HepG2 (cell line): ENCODE measurements around the gene IGSF11. TPM values are rescaled to one million over a fixed set of nuclear protein-coding genes. Genes with fewer than 3 reads are reported as not detected.

Source experiments
- ATF7-NPFF ChIP-seq: sonication (generic); formaldehyde crosslinking; IDR thresholded peaks from 2 replicates; pipeline ENCODE4 v1.8.1; 2023; ENCODE audit warnings: mild to moderate bottlenecking, low read depth, missing genetic modification reagents, moderate library complexity
- MTF2 ChIP-seq: sonication (generic); formaldehyde crosslinking; IDR thresholded peaks from 2 replicates; pipeline ENCODE4 v1.5.0; 2020; ENCODE audit warnings: missing genetic modification reagents, borderline replicate concordance
- NAIF1 ChIP-seq: sonication (generic); formaldehyde crosslinking; IDR thresholded peaks from 2 replicates; pipeline ENCODE4 v1.5.0; 2020; ENCODE audit warnings: mild to moderate bottlenecking, missing genetic modification reagents, borderline replicate concordance
- RARA ChIP-seq: IDR thresholded peaks from 2 replicates; pipeline ENCODE4 v1.6.1; 2016; ENCODE audit warnings: missing genetic modification reagents, missing compliant biosample characterization
- SMARCC2 ChIP-seq: fragments of 450-650 bp; IDR thresholded peaks from 2 replicates; pipeline ENCODE4 v1.6.1; 2017; ENCODE audit warnings: antibody characterized with exemption, mild to moderate bottlenecking
- TOE1 ChIP-seq: sonication (generic); formaldehyde crosslinking; IDR thresholded peaks from 2 replicates; pipeline ENCODE4 v1.4.0; 2020; ENCODE audit warnings: mild to moderate bottlenecking, missing genetic modification reagents
- ZFP62 ChIP-seq: sonication (generic); formaldehyde crosslinking; IDR thresholded peaks from 2 replicates; pipeline ENCODE4 v1.4.0; 2020; ENCODE audit warnings: missing genetic modification reagents
- ZNF136 ChIP-seq: sonication (generic); formaldehyde crosslinking; IDR thresholded peaks from 2 replicates; pipeline ENCODE4 v1.8.1; 2022; ENCODE audit warnings: low read depth, mild to moderate bottlenecking, moderate library complexity, missing genetic modification reagents
- ZNF160 ChIP-seq: sonication (generic); formaldehyde crosslinking; IDR thresholded peaks from 2 replicates; pipeline ENCODE4 v1.8.0; 2022; ENCODE audit warnings: mild to moderate bottlenecking, inconsistent platforms, missing genetic modification reagents
- ZNF251 ChIP-seq: sonication (generic); formaldehyde crosslinking; IDR thresholded peaks from 2 replicates; pipeline ENCODE4 v1.9.0; 2021; ENCODE audit warnings: mild to moderate bottlenecking, missing genetic modification reagents
- ZNF274 ChIP-seq: sonication (generic); formaldehyde crosslinking; IDR thresholded peaks from 2 replicates; pipeline ENCODE4 v1.5.1; 2020; ENCODE audit warnings: mild to moderate bottlenecking, missing genetic modification reagents
- ZNF331 ChIP-seq: sonication (generic); formaldehyde crosslinking; IDR thresholded peaks from 2 replicates; pipeline ENCODE4 v1.4.0; 2020; ENCODE audit warnings: missing genetic modification reagents
- polyA plus RNA-seq, 8 experiments: library from polyadenylated mRNA; depleted of rRNA in 3 of 8; stranded (reverse) in 7 of 8; unstranded in 1 of 8; fragments of >200 nt; fragmentation: Illumina TruSeq in 4 of 8; extraction: Trizol in 4 of 8; gene quantifications; 2 replicates each; pipeline versions ENCODE4 v1.2.1 to v1.2.3, GENCODE V29; 2011 to 2016; ENCODE audit warnings: low read depth in 4 of 8, missing spikeins in 1 of 8, mixed read lengths in 1 of 8; ENCODE audit not compliant: insufficient read depth in 1 of 8
- total RNA-seq, 5 experiments: library from RNA; depleted of rRNA; stranded (reverse); fragments of >200 nt; fragmentation: Illumina TruSeq; extraction: Trizol; gene quantifications; 2 replicates each; pipeline ENCODE4 v1.2.3, GENCODE V29; 2016; ENCODE audit warnings: low read depth in 1 of 5
- TF ChIP-seq, protein P1 (sequence below): sonication (generic); formaldehyde crosslinking; IDR thresholded peaks from 2 replicates; pipeline ENCODE4 v1.5.0; 2020; ENCODE audit warnings: missing genetic modification reagents
- TF ChIP-seq, protein P2 (sequence below): sonication (generic); formaldehyde crosslinking; IDR thresholded peaks from 2 replicates; pipeline ENCODE4 v1.4.0; 2020; ENCODE audit warnings: missing genetic modification reagents
- TF ChIP-seq, protein P3 (sequence below): sonication (generic); formaldehyde crosslinking; IDR thresholded peaks from 2 replicates; pipeline ENCODE4 v1.4.0; 2020; ENCODE audit warnings: missing genetic modification reagents, borderline replicate concordance
- TF ChIP-seq, protein P4 (sequence below): sonication (generic); formaldehyde crosslinking; IDR thresholded peaks from 2 replicates; pipeline ENCODE4 v1.5.0; 2020; ENCODE audit warnings: missing genetic modification reagents, mild to moderate bottlenecking, borderline replicate concordance
- TF ChIP-seq, protein P5 (sequence below): sonication (generic); formaldehyde crosslinking; IDR thresholded peaks from 2 replicates; pipeline ENCODE4 v1.5.1; 2020; ENCODE audit warnings: mild to moderate bottlenecking, missing genetic modification reagents, moderate library complexity
- TF ChIP-seq, protein P6 (sequence below): sonication (generic); formaldehyde crosslinking; IDR thresholded peaks from 2 replicates; pipeline ENCODE4 v1.9.0; 2021; ENCODE audit warnings: missing genetic modification reagents, borderline replicate concordance

IGSF11 gene
- total and polyA plus RNA-seq, 2 of the 13 experiments (the other 11 are each of a cell fraction or from before 2014, with no cell fraction given), result not detected

DNA sequence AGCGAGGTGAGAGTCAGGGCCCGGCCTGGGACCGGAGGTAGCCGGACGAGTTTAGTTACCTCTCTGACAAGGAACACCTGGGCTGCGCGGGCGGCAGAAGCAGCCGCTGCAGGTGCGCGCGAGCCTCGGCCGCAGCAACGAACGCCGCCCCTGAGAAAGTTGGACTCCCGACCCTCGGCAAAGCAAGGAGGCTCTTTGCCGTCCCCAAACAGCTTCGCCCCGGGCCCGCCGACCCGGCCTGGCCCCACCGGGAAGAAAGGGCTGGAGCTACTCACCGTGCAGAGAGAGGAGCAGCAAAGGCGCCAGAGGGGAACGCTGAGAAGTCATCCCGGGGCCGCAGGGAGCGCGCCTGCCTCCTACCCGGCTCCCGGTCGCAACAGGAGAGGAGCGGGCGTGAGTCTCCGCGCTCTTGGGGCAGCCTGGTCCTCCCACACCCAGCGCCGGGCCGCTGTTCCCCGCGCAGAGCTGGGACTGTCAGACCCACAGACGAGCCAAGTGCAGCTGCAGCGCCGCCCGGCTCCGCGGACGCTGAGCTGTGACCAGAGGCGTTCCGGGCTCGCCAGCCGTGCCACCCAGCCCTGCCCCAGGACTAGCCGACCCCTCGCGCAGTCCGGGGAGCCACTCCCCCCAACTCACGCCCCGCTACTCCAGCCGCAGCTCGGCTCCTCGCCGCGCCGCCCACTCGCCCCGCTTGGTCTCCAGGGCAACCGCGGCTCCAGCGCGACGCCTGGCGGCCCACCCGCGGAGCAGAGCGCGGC, at the start of gene IGSF11 (continued):
- TF ChIP-seq, protein P1, sequence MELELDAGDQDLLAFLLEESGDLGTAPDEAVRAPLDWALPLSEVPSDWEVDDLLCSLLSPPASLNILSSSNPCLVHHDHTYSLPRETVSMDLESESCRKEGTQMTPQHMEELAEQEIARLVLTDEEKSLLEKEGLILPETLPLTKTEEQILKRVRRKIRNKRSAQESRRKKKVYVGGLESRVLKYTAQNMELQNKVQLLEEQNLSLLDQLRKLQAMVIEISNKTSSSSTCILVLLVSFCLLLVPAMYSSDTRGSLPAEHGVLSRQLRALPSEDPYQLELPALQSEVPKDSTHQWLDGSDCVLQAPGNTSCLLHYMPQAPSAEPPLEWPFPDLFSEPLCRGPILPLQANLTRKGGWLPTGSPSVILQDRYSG (CRISPR knock-in tag), result no peak
- TF ChIP-seq, protein P2, sequence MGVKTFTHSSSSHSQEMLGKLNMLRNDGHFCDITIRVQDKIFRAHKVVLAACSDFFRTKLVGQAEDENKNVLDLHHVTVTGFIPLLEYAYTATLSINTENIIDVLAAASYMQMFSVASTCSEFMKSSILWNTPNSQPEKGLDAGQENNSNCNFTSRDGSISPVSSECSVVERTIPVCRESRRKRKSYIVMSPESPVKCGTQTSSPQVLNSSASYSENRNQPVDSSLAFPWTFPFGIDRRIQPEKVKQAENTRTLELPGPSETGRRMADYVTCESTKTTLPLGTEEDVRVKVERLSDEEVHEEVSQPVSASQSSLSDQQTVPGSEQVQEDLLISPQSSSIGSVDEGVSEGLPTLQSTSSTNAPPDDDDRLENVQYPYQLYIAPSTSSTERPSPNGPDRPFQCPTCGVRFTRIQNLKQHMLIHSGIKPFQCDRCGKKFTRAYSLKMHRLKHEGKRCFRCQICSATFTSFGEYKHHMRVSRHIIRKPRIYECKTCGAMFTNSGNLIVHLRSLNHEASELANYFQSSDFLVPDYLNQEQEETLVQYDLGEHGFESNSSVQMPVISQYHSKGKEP (CRISPR knock-in tag), result no peak
- TF ChIP-seq TOE1, result no peak
- TF ChIP-seq, protein P3, sequence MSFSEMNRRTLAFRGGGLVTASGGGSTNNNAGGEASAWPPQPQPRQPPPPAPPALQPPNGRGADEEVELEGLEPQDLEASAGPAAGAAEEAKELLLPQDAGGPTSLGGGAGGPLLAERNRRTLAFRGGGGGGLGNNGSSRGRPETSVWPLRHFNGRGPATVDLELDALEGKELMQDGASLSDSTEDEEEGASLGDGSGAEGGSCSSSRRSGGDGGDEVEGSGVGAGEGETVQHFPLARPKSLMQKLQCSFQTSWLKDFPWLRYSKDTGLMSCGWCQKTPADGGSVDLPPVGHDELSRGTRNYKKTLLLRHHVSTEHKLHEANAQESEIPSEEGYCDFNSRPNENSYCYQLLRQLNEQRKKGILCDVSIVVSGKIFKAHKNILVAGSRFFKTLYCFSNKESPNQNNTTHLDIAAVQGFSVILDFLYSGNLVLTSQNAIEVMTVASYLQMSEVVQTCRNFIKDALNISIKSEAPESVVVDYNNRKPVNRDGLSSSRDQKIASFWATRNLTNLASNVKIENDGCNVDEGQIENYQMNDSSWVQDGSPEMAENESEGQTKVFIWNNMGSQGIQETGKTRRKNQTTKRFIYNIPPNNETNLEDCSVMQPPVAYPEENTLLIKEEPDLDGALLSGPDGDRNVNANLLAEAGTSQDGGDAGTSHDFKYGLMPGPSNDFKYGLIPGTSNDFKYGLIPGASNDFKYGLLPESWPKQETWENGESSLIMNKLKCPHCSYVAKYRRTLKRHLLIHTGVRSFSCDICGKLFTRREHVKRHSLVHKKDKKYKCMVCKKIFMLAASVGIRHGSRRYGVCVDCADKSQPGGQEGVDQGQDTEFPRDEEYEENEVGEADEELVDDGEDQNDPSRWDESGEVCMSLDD (CRISPR knock-in tag), result no peak
- TF ChIP-seq RARA (CRISPR knock-in tag), result no peak
- TF ChIP-seq ZNF251, result no peak
- TF ChIP-seq MTF2, result peak; percentile 63; the same call in 1 of the 2 replicates
- TF ChIP-seq SMARCC2, result no peak
- TF ChIP-seq, protein P4, sequence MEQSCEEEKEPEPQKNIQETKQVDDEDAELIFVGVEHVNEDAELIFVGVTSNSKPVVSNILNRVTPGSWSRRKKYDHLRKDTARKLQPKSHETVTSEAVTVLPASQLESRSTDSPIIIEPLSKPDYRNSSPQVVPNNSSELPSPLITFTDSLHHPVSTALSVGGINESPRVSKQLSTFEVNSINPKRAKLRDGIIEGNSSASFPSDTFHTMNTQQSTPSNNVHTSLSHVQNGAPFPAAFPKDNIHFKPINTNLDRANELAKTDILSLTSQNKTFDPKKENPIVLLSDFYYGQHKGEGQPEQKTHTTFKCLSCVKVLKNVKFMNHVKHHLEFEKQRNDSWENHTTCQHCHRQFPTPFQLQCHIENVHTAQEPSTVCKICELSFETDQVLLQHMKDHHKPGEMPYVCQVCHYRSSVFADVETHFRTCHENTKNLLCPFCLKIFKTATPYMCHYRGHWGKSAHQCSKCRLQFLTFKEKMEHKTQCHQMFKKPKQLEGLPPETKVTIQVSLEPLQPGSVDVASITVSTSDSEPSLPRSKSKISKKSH, result no peak
- no peak for TF ChIP-seq ZFP62 (CRISPR knock-in tag)
- TF ChIP-seq ZNF136 (CRISPR knock-in tag), result no peak
- 0 out of 2 replicates have a peak, but pooled peaks have one; percentile 40 for TF ChIP-seq ZNF160 (CRISPR knock-in tag)
- no peak for TF ChIP-seq ATF7-NPFF
- TF ChIP-seq ZNF274 (CRISPR knock-in tag), result peak; percentile 41; the same call in 1 of the 2 replicates
- no peak for TF ChIP-seq NAIF1 (CRISPR knock-in tag)
- 0 out of 2 replicates have a peak, but pooled peaks have one; percentile 43 for TF ChIP-seq ZNF331 (CRISPR knock-in tag)
- TF ChIP-seq, protein P5, sequence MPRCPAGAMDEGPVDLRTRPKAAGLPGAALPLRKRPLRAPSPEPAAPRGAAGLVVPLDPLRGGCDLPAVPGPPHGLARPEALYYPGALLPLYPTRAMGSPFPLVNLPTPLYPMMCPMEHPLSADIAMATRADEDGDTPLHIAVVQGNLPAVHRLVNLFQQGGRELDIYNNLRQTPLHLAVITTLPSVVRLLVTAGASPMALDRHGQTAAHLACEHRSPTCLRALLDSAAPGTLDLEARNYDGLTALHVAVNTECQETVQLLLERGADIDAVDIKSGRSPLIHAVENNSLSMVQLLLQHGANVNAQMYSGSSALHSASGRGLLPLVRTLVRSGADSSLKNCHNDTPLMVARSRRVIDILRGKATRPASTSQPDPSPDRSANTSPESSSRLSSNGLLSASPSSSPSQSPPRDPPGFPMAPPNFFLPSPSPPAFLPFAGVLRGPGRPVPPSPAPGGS, result peak; percentile 64; the same call in 1 of the 2 replicates
- TF ChIP-seq, protein P6, sequence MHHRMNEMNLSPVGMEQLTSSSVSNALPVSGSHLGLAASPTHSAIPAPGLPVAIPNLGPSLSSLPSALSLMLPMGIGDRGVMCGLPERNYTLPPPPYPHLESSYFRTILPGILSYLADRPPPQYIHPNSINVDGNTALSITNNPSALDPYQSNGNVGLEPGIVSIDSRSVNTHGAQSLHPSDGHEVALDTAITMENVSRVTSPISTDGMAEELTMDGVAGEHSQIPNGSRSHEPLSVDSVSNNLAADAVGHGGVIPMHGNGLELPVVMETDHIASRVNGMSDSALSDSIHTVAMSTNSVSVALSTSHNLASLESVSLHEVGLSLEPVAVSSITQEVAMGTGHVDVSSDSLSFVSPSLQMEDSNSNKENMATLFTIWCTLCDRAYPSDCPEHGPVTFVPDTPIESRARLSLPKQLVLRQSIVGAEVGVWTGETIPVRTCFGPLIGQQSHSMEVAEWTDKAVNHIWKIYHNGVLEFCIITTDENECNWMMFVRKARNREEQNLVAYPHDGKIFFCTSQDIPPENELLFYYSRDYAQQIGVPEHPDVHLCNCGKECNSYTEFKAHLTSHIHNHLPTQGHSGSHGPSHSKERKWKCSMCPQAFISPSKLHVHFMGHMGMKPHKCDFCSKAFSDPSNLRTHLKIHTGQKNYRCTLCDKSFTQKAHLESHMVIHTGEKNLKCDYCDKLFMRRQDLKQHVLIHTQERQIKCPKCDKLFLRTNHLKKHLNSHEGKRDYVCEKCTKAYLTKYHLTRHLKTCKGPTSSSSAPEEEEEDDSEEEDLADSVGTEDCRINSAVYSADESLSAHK (CRISPR knock-in tag), result no peak
